Measurements from ENCODE around the gene SECISBP2L. TPM values are rescaled to one million over a fixed set of nuclear protein-coding genes. Genes with fewer than 3 reads are reported as not detected.

The SECISBP2L gene
- total RNA-seq, 1 experiment from 2014 or later = 24.7 TPM

DNA sequence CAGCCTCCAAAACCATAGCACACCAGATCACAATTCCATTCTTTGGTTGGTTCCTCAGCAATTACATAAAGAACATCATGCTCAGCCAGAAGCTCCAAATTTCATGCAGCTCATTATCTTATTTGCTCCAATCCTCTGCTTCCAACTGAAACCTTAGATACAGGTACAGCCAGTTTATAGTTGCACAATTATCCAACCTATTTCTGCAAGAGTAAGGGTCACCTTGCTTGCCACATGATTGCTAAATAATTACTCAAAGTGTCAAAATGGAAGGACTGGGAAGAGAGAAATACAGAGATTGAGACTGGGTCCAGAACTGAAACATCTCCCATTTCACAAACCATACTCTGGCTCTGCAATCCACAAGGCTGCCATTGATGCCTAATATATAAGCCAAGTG, 59.1 kb downstream of the SECISBP2L start:
- Mint-ChIP-seq H3K36me3 (ENCODE audit: insufficient read depth in 1 of 3, low read depth in 3 of 3) (peaks cover 0 to 9% (median 2%) of the 10 kb centered on the region in 3 experiments; a peak in 5 of 7 replicates), H3K27ac (no peak overlapping the region), H3K4me3 (no peak overlapping the region), H3K9me3 (no peaks in the 10 kb centered on the region), H3K27me3 (ENCODE audit: low read depth) (peaks cover 2% of the 10 kb centered on the region; the same call in 1 of the 2 replicates), H3K4me1 (peaks cover 8 to 13% of the 10 kb centered on the region in 2 experiments)
- no peak overlapping the region for H2BK15ac ChIP-seq (ENCODE audit: low read depth, low read length)
- no peaks in the 10 kb centered on the region for H3K9me3 ChIP-seq (ENCODE audit: control insufficient read depth, low read depth, low read length)
- no peaks in the 10 kb centered on the region for H3K79me2 ChIP-seq (ENCODE audit: insufficient read depth, low read length)
- H3K4ac ChIP-seq (ENCODE audit: low read depth, low read length) = no peak overlapping the region
- H2AK5ac ChIP-seq (ENCODE audit: insufficient read length, low read length) = no peak overlapping the region
- H4K20me1 ChIP-seq (ENCODE audit: control insufficient read depth, insufficient read depth, insufficient read length) = no peaks in the 10 kb centered on the region
- no peak overlapping the region for H2BK12ac ChIP-seq (ENCODE audit: insufficient read length, low read depth, low read length)
- no peak for DNase-seq
- H3K18ac ChIP-seq (ENCODE audit: insufficient read length, low read depth, low read length) = no peak overlapping the region
- no peak overlapping the region for H3K9ac ChIP-seq (ENCODE audit: extremely low read depth, insufficient read length, low read length)
- no peaks in the 10 kb centered on the region for H3K4me1 ChIP-seq (ENCODE audit: insufficient read depth, low read length)
- H3K27ac ChIP-seq (ENCODE audit: insufficient read length, low read depth, low read length) = no peak overlapping the region
- no peak overlapping the region for H4K5ac ChIP-seq (ENCODE audit: insufficient read length, low read depth, low read length)
- H3K27me3 ChIP-seq (ENCODE audit: insufficient read depth, low read length) = no peaks in the 10 kb centered on the region
- H3K4me2 ChIP-seq (ENCODE audit: insufficient read depth, insufficient read length, low read length) = no peak overlapping the region
- H3K79me1 ChIP-seq (ENCODE audit: insufficient read depth, low read depth, low read length, poor library complexity, severe bottlenecking) = no peaks in the 10 kb centered on the region
- H2AFZ ChIP-seq (ENCODE audit: low read length) = no peak overlapping the region
- no peak overlapping the region for H3K56ac ChIP-seq (ENCODE audit: insufficient read length, low read depth, low read length)
- H2BK5ac ChIP-seq (ENCODE audit: insufficient read length, low read length) = no peak overlapping the region
- H3K14ac ChIP-seq (ENCODE audit: insufficient read depth, low read length) = no peak overlapping the region
- H2BK120ac ChIP-seq (ENCODE audit: low read depth, low read length, poor library complexity, severe bottlenecking) = no peak overlapping the region
- H4K8ac ChIP-seq (replicated peaks; ENCODE audit: insufficient read length, low read depth, low read length) = no peak overlapping the region
- no peaks in the 10 kb centered on the region for H3K23me2 ChIP-seq (ENCODE audit: insufficient read length, low read depth, low read length, poor library complexity, severe bottlenecking)
- H3T11ph ChIP-seq (ENCODE audit: low read length) = no peak overlapping the region
- TF ChIP-seq, protein P1, sequence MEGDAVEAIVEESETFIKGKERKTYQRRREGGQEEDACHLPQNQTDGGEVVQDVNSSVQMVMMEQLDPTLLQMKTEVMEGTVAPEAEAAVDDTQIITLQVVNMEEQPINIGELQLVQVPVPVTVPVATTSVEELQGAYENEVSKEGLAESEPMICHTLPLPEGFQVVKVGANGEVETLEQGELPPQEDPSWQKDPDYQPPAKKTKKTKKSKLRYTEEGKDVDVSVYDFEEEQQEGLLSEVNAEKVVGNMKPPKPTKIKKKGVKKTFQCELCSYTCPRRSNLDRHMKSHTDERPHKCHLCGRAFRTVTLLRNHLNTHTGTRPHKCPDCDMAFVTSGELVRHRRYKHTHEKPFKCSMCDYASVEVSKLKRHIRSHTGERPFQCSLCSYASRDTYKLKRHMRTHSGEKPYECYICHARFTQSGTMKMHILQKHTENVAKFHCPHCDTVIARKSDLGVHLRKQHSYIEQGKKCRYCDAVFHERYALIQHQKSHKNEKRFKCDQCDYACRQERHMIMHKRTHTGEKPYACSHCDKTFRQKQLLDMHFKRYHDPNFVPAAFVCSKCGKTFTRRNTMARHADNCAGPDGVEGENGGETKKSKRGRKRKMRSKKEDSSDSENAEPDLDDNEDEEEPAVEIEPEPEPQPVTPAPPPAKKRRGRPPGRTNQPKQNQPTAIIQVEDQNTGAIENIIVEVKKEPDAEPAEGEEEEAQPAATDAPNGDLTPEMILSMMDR (conservative IDR thresholded peaks at IDR 0.05) = no peak
- H4K91ac ChIP-seq (ENCODE audit: insufficient read length, low read depth, low read length) = no peak overlapping the region
- no peak overlapping the region for H2BK20ac ChIP-seq (ENCODE audit: low read depth, low read length, poor library complexity, severe bottlenecking)
- H3K23ac ChIP-seq (ENCODE audit: insufficient read length, low read depth, low read length) = no peak overlapping the region

Measured in H9 (cell line).